Stimulated activated CD4-positive, alpha-beta T cell treated with anti-CD3 and anti-CD28 coated beads, Interleukin-15, amount 100 ng/mL, for 24 hours (primary cell): Measurements from ENCODE around the gene KDM3A.
"Not testable (repeated sequence)": the region's sequence is repeated elsewhere in the genome, so short reads cannot be mapped to it uniquely, and the experiment has no call there.

Experiments
- DNase-seq: peaks from one replicate; pipeline ENCODE4 v3.0.0-alpha.2; 2020

The KDM3A gene

DNA sequence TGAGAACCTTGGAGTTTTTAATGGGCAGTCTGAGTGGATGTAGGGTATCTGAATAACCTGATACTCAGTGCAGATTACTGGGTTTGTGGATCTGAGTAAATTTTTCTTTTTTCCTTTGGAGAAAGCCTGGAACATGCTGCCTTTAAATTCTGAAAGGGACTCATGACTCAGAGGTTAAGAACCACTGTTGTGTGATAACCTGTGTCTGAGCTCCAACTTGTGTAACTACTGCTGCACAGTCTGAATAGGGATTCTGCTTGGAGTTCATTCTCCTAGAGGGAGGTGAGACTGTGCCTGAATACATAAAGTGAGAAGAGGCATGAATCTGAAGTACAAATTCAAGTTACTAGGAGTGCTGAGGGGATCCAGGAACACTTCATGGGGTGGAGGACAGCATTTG is 36.2 kb downstream of the KDM3A start:
- DNase-seq, result no peak

GRCh38 chr2:86480105-86480504 is 38.9 kb downstream of the KDM3A start:
- no peak for DNase-seq

DNA sequence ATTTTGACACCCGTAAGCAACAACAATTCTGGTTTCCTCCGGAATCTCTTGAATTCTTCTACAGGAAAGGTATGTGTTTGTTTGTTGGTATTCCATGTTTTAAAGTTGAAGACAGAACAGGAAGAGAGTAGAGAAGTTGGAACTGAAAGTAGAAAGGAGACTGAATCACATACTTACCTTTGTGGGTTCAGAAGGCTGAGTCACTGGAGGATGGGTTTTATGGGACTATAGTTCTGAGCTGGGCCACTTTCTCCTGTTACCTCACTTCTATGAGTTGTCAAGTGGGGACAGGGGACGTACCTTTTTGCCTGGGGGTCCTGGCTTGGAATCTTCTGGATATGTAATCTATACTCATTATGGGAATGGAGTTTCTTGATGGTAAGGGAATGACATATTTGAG is 40.9 kb downstream of the KDM3A start:
- DNase-seq, result peak; percentile 15

GRCh38 chr2:86484385-86484784 is 43.2 kb downstream of the KDM3A start:
- DNase-seq, result no peak

- peak; percentile 19 for DNase-seq
These were observed 43.9 kb downstream of the KDM3A start for GRCh38 chr2:86485103-86485502.

- no peak for DNase-seq
These were observed 44.6 kb downstream of the KDM3A start for GRCh38 chr2:86485802-86486201.

GRCh38 chr2:86487062-86487461 is 45.9 kb downstream of the KDM3A start:
- DNase-seq, result no peak

DNA sequence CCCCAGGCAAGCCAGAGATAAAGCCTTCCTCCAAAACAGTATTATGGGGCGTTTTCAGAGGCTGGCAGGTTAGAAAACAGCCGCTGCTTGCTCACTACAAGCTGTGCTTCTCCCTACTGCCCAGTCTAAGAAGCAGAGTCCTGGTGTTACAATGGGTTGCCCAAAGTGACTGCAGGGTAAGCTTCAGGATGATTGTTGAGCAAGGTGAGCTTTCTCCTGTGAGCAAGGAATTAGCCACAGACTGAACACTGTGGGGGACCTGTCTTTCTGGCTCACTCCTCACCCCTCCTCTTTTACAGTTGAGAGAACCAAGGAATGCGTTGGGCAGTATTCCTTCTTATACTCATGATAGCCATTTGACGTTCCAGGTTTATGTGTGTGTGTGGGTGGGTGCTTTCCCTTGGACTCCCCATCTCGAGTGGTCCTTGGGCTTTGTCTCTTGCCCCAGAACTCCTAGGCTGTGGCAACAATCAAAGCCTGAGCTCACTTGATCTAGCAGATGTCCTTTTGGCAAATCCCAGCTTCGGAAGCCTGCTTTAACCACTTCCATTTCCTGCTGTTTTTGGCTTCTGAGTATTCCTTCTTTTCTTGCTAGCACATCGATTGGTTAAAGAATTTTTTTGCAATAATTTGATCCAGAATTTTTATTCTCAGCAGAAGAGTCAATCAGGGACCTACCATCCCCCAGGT is 47.5 kb downstream of the KDM3A start:
- DNase-seq, result no peak

- DNase-seq, result no peak
These were observed 48.4 kb downstream of the KDM3A start for GRCh38 chr2:86489542-86489941.

GRCh38 chr2:86490245-86490644 is 49.1 kb downstream of the KDM3A start:
- DNase-seq, result no peak

- DNase-seq, result no peak
These were observed 49.9 kb downstream of the KDM3A start for GRCh38 chr2:86491088-86491487.

DNA sequence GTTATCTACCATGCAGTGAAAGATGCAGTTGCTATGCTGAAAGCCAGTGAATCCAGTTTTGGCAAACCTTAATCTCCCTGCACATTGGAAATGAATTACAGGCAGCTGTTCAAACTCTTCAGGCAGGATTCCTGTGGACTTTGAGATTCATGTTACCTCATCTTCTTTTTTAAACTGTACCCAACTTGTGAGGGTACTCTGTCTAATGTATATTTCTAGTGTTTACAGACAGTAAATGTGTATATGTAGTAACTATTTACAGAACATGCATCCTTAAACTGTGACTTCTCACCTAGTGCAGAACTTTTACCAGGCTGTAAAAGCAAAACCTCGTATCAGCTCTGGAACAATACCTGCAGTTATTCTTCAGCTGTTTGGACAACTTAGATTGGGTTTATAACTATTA is 50.9 kb downstream of the KDM3A start:
- no peak for DNase-seq

DNA sequence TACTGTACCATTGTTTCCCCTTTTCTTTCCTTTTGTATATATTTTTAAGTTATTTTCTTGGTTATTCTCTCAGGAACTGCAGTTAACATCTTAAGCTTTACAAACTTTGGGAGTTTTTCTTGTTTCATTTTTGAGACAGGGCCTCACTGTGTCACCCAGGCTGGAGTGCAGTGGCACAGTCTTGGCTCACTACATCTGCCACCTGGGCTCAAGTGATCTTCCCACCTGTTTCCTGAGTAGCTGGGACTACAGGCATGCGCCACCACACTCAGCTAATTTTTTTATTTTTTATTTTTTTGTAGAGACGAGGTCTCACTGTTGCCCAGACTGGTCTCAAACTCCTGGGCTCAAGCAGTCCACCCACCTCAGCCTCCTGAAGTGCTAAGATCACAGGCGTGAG is 55.2 kb downstream of the KDM3A start:
- not testable (repeated sequence) for DNase-seq

- DNase-seq, result no peak
These were observed 57.5 kb downstream of the KDM3A start for GRCh38 chr2:86498468-86499260.

DNA sequence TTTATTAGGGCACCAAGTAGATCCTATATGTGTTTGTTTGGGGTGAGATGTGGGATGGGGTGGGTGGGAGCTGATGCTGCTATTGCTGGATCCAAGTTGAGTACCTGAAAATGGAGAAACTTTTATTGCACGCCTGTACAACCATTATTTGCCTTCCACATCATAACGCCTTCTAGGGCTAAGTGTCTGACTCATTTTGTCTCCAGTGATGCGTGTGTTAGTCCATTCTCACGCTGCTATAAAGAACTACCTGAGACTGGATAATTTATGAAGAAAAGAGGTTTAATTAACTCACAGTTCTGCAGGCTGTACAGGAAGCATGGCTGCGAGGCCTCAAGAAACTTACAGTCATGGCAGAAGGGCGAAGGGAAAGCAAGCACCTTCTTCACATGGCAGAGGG is 58.2 kb downstream of the KDM3A start:
- no peak for DNase-seq

GRCh38 chr2:86500325-86501083 is 59.3 kb downstream of the KDM3A start:
- peak; percentile 4 for DNase-seq

DNA sequence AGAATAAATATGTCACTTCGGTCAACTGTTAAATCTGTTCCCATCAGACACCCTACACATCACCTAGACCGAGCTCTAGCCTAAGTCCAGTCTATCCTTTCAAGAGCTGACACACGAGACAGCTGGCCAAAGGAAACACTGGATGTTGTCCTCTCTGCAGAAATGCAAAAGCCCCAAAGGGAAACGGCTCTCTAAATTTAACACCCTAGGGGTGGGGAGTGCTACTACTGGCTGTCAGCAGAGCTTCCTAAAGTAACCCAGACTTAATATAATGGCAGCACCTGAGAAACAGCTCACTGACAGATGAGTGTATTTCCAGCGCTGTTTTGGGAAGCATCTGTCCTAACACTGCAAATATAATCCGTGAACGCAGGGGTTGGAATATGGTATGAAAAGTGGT is 66.4 kb downstream of the KDM3A start:
- no peak for DNase-seq

GRCh38 chr2:86510436-86510933 is 69.3 kb downstream of the KDM3A start:
- DNase-seq, result no peak

- DNase-seq, result no peak
These were observed 70.9 kb downstream of the KDM3A start for GRCh38 chr2:86512034-86512433.

DNA sequence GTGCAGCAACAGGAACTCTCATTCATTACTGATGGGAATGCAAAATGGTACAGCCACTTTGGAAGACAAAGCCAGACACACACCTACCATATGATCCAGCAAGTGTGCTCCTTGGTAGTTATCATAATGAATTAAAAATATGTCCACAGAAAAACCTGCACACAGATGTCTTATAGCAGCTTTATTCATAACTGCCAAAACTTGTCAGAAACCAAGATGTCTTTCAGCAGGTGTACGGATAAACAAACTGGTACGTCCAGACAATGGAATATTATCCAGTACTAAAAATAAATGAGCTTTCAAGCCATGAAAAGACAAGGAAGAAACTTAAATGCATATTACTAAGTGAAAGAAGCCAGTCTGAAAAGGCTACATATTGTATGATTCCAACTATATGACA is 71.7 kb downstream of the KDM3A start:
- no peak for DNase-seq

DNA sequence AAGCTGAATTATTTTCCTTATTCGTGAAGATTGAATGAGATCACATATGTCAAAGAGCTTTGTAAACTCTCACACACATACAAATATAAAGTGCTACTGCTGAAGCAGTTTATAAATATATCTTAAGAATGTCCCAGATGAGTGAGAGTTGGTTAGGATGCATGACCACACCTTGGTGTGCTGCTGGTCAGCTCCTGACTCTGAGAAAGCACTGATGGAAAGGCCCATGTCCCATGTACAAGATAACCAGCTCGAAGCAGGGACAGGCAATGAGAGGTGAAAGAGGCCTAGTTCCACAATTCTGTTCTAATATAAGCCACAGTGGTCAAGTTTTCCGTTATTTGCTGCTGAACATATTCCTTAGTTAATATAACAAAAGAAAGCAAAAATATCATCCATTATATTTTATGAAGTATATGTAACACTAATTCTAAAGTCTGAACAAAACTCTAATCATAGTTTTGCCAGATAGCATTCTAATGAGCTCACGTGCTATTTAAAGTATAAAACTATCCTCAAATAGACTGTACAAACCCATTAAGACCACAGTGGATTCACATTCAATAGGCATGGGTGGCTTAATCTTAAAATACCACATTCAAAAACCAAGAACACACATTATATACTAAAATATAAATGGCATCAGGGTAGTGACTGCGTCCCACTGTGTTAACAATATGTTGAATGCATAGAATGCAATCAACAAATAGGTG is 72.9 kb downstream of the KDM3A start:
- DNase-seq, result no peak

DNA sequence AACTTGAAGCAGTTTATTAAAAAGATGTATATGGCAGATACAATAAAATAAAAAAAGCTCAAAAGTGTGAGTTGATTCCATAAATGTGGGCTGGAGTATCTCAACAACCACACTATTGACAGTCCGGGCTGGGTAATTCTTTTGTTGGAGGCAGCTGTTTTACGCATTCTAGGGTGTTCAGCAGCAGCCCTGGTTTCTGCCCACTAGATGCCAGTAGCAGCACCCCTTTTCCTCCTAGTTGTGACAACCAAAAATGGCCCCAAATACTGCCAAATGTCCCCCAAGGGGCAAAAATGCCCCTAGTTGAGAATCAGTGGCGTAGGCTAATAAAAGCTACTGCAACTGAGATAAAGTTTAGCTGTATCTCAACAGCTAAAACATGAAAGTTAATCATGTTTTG is 77.3 kb downstream of the KDM3A start:
- DNase-seq, result peak; percentile 17

GRCh38 chr2:86519349-86519748 is 78.2 kb downstream of the KDM3A start:
- no peak for DNase-seq
